GM21619 (cell line): ENCODE results near the gene CEP72.
"Not testable (repeated sequence)": the region's sequence is repeated elsewhere in the genome, so short reads cannot be mapped to it uniquely, and the experiment has no call there.

Experiments
- ATAC-seq: cut with Tn5 transposase; IDR thresholded peaks from one replicate; pipeline ENCODE4 v1.9.1; 2021; ENCODE audit not compliant: unreplicated experiment

The CEP72 gene

DNA sequence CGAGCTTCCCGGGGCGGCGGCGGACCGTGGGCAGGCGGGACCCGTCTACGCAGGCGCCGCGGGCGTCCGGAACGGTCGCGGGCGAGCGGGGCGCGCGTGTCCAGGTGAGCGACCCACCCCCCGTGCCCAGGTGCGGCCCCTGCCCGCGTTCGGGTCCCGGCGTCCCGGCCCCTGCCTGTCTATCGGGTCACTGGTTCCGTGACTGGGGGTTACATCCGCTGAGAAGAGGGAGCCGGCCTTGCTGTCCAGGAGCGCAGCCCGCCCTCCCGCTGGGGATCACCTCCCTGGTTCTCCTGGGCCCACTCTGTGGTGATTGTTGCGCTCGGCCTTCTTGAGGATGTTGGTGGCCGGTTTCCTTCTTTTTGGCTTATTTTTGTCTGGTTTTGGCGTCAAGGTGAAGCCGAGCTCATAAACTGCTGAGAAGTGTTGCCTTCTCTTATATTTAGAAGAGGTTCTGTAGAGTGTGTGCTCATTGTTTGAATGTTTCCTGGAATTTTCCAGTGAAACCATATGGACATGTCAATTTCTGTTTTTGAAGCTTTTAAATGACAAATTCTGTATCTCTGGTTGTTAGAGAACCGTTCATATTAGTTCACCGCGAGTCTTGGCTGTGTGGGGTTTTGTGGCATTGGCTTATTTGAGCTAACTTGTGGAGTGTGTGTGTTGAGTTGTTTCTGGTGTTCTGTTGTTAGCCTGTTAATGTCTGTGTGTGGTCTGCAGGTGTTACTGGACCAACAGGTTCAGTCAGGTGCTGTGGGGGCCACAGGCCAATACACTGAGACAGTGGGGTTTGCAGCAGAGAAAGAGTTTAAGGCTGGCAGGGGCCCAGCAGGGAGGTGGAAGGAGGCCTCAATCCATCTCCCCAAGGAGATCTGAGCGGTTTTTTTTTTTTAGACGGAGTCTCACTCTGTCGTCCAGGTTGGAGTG, 621 bp downstream of the CEP72 start:
- peak; percentile 29 for ATAC-seq

DNA sequence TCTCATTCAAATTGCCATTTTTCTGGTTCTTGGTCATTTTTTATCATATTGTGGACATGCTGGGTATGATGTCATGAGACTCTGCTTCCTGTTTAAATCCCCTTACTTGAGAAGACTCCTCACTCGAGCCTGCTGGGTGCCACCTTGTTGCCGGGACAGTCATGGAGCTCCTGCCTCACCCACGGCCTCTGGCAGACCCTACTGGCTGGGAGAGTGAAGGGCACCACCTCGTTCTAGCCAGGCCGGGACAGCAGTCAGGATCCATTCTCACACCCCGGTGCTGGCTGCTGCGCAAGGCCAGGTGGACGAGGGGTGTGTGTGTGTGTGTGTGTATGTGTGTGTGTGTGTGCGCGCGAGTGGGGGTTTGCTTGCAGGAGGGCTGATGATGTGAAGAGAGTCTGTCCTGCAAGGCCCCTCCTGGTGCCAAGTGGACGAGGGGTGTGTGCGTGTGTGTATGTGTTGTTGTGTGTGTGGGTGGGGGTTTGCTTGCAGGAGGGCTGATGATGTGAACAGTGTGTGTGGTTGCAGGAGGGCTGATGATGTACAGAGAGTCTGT, 4.4 kb downstream of the CEP72 start:
- ATAC-seq: no peak

DNA sequence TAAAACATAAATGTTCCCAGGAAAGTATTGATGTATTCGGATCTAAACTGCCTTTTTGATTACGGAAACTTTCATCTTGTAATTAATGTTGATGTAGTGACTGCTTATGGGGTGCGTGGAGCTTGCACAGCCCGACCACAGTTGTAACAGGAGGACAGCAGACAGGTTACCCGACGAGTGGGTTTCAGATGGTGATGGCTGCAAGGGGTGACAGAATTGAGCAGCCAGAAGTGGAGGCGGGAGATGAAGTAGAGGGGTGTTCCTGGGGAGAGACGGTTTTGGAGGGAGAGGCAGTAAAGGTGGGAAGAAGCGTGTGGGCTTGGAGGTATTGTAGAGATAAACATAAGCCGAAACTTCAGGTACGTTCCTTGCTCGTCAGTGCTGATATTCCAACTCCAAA, 5.8 kb downstream of the CEP72 start:
- no peak for ATAC-seq

DNA sequence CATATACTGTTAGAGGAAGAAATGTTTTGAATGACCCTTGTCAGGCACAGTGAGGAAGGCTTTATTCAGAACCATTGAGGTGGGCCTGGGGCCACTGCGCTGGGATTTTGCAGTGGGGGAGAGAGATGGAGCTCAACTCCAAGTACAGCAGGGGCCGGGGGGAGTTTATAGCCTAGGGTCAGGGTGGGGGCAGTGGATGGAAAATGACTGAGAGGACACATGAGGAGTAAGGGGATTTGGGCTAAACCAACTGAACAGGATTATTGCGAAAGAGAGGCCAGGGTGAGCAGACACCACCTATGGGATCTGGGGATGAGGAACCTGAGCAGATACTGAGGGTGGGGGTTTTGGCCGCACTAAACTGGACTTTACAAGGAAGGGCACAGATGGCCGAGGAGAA, 6.3 kb downstream of the CEP72 start:
- no peak for ATAC-seq

DNA sequence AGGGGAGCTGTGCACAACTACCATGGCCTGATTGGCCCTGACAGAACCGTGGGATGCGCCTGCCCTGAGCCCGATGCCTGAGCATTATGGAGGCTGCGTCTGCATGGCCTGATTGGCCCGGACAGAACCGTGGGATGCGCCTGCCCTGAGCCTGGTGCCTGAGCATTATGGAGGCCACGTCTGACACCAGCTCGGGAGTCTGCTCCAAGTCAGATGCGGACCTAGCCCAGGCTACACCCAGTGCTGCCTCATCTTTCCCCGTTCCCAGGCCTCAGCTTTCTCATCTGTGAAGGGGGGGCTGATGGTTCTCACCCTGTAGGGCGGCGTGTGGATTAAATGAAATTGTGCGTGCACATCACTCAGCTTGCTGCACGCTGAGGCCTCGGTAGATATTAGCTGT, 7.3 kb downstream of the CEP72 start:
- ATAC-seq: no peak

DNA sequence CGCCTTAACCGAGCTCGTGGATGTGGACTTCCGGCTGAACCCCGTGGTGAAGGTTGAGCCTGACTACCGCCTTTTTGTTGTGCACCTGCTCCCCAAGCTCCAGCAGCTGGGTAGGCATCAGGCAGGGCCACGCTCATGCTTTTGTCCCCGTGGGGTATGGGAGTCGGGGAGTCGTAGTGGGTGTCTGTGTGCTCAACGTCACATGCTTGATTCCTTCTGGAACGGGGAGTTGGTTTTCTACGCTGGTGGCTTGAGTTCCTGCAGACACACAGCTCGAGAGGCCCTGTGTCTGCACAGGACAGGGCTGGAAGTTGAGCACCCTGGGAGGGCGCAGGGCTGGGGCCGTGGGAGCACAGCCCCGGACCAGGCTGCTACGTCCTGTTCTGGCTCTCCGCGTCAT, 8.0 kb downstream of the CEP72 start:
- no peak for ATAC-seq

DNA sequence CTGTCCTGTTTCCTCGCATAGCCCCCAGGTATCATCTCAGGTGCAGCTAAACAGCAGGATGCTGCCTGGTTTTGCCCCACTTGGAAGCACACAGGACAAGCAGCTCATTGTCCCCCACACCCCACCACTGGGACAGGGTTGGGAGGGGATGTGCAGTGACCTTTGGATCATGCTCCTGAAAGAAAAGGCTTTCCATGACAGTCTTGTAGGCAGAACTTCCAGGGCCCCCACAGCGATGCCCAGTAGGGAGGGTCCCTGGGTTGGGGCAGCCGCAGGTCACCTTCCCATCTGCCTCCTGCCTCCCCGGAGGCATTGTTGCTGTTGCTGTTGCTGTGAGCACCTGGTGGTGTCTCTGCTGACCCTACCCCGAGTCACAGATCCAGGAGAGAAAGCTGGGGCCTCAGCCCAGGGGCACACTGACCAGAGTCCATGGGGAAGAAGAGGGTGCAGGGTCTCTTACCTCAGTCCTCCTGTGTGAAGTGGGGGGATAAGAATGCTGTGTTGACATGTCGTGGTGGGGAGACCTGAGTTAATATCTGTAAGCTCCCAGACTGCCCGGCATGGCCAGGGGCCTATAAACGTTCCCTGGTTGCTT, 8.5 kb downstream of the CEP72 start:
- ATAC-seq: no peak

DNA sequence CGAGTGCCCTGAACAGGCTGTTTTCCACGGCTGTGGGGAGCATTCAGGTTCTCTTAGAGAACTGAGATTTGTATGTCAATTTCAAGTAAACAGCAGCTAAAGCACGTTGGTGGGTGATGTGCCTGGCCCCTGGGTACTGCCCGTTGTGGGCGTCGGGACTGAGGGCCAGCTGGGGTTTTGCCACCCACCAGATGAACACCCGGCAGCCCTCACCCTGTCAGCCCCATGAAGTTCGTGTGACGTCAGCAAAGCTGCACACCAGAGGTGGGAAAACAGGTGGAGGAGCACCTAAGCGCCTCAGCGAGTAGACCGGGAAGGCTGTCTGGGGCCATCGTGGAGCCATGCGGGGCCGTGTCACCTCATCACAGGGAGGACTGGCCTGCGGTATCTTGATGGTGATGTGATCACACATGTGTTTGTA, 9.2 kb downstream of the CEP72 start:
- ATAC-seq: no peak

DNA sequence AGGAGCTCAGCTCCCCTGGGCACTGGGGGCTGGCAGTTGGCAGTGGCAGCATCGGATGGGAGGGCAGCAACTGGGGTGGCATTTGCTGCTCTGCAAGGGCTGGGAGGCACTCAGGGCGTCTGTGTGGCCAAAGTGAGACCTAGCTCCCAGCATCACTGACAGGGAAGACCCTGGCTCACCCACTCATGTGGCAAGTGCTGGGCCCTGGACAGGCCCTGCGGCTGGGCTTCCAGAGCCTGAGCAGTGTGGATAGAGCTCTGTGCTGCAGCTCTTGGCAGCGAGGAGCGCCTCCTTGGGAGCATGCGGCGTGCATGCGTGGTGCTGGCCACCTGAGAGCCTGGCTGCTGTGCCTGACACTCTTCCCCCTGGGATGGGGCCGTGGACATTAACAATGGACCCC, 10.2 kb downstream of the CEP72 start:
- no peak for ATAC-seq

DNA sequence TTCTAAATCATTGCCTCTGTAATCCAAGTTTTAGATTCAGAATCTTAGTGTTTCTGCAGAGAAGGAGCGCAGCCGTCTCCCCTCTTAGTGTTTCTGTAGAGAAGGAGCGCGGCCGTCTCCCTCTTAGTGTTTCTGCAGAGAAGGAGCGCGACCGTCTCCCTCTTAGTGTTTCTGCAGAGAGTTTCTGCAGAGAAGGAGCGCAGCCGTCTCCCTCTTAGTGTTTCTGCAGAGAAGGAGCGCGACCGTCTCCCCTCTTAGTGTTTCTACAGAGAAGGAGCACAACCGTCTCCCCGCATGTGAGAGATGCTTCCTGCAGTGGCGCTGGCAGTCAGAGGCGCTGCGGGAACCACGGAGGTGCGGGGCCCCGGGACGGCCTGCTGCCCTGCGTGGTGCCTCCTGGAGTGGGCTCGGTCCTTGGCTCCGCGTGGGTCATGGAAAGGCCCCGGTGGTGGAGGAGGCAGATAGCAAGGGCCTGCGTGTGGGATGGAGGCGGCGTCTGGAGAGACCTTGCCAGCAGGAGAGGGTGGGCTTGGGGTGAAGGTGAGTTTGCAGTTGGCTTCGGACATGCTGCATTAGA, 10.9 kb downstream of the CEP72 start:
- no peak for ATAC-seq

DNA sequence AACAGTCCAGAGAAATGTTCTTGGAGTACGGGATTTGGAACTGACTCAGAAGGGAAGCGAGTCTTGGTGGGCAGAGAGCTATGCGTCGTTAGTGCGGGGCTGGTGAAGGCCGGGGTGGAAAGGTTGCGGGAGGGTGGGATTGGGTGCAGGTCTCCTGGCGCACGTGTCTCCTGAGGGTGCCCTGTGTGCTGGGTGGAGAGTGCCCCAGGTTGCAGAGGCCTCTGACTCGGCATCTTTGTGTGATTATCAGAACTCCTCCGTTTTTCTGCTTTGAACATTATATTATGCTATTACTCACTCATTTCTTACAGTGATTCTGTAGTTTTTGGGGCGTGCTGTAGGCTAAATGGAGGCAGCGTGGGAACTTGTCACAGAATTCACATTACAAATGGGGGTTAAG, 11.4 kb downstream of the CEP72 start:
- ATAC-seq: no peak

DNA sequence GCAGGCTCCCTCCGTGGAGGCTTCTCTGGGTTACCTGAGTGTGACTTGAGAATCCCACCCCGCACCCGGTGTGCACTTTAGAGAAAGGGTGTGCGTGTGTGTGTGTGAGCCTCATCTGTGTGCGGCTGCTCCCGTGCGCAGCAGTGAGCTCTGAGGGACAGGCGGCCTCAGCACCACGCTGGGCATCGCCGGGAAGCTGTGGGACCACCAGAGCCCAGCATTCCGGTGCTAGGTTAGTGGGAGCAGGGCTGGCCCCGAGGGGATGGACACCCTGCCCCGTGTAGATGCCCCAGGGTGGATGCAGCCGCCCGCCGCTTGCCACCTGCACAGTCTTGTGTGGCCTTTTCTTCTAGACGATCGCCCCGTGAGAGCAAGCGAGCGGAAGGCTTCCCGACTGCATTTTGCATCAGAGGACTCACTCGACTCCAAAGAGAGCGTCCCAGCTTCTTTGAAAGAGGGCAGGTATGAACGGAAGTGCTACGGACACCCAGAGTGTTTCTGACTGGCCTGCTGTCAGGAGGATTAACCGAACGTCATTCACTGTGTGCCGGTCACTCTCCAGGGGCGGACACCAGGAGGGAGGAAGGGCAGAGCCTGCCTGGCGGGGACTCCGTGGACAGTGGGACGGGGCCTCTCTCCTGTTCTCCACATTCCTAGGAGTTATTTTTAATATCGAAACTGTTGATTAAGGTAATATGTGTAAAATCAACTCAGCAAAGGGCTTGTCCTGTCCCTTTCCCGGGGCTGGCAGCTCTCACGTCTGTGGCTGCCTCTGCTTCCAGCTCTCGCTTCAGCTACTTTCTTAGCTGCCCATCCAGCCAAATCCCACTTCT, 12.2 kb downstream of the CEP72 start:
- no peak for ATAC-seq

DNA sequence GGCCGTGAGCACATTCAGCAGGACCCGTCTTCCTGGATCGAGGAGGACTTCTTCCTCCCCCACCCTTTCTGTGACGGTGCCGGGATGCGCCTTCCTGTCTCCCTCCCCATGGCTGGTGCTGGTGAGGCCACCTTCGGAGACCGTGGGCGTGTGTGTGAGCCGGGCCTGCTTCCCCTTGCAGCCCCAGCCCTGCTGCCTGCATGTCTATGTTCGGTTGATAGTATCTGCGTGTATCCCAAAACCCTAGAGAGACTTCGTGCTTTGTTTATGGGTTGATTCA, 12.8 kb downstream of the CEP72 start:
- no peak for ATAC-seq

DNA sequence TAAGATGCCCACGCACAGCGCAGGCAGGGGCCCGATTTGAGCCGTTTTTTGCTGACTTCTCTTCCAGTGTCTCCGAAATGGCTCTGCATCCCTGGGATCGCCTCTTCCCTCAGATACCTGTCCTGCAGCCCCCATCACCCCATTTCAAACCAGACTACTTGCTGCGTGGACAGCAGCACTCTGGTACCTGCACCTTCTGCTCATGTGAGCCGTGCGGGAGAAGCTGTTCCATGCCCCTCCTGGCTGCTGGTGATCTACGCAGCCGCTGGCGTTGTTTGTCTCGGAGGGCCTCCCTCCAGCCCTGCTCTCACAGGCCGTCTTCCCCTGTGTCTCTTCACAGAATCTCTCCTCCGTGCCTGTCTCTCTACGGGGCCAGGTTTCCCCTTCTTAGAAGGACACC, 13.4 kb downstream of the CEP72 start:
- ATAC-seq: no peak

DNA sequence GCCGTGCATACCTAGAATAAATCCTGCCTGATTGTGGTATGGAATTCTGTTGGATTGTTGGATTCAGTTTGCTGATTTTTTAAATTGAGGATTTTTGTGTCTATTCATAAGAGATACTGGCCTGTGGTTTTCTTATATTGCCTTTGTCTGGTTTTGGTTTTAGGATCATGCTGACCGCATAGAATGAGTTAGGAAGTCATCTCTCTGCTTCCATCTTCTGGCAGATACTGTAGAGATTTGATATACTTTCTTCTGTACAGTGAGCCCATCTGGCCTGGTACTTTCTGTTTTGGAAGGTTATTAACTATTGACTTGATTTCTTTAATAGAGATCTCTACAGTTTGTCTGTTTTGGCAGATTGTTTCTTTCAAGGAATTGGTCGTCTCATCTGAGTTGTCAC, 14.7 kb downstream of the CEP72 start:
- no peak for ATAC-seq

DNA sequence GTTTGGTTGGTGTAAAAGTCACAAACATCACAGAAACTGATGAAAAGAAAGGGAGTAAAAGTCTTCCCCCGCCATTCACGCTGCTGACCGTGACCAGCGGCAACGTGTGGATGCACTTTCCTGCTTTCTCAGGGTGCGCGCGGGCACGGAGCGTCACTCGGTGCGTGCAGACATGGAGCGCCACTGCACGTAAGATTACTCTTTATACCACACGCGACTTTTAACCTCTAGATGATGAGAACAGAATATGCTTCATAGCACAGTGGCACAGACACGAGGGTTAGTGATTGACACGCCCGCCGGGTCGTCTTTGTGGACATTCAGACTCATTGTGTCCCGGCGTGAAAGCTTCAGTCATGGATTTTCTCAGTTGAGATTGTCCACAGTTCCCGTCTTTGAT, 15.7 kb downstream of the CEP72 start:
- ATAC-seq: no peak

DNA sequence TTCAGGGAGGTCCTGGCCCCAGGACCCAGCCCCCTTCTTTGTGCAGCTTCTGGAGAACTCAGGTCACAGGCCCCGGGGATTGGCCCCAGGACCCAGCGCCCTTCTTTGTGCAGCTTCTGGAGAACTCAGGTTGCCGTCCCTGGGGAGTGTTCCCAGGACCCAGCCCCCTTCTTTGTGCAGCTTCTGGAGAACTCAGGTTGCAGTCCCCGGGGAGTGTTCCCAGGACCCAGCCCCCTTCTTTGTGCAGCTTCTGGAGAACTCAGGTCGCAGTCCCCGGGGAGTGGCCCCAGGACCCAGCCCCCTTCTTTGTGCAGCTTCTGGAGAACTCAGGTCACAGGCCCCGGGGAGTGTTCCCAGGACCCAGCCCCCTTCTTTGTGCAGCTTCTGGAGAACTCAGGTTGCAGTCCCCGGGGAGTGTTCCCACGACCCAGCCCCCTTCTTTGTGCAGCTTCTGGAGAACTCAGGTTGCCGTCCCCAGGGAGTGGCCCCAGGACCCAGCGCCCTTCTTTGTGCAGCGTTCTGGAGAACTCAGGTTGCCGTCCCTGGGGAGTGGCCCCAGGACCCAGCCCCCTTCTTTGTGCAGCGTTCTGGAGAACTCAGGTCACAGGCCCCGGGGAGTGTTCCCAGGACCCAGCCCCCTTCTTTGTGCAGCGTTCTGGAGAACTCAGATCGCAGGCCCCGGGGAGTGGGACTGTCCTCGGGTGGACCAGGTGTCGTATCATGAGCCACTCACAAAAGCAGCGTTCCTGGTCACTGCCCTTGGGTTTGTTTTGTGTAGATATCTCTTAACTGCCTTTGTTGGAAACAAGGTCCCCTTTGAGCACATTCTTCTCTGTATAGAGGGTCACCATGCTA, 16.4 kb downstream of the CEP72 start:
- ATAC-seq: not testable (repeated sequence)

DNA sequence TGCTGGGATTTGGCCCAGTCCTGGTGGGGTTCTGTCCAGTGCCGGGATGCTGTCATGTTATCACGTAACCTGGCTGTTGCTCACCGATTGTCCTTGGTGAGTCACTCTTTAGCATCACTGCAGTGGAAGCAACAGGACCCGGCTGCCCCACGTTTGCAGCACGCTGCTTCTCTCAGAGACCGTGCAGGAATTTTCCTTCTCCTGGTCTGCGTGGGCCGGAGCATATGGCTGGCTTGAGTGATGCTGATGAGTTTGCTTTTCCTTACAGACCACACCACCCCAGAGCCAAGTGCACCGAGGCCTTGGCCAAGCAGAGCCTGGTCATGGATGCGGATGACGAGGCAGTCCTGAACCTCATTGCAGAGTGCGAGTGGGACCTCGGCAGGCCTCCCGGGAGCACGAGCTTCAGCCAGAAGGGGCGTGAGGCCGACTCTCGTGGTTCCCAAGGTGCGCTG, 21.4 kb downstream of the CEP72 start:
- ATAC-seq: no peak

DNA sequence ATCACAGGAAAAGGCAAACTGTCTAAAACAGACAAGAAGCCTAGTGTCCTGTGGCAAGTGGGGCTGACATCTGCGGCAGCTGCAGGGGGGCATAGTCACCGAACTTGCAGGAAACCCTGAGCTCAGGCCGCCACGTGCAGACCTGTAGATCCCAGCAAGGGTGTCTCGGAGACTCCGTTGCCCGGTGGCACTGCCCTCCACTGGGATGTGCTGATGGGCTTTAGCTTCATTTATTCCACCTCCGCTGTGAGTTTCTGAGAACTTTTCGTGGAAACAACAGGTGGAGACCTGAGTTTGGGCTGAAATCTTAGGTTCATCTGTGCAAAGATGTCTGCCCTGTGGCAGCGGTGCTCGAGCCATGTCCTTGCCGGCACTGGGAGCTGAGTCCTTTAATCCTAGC, 22.1 kb downstream of the CEP72 start:
- ATAC-seq: no peak

DNA sequence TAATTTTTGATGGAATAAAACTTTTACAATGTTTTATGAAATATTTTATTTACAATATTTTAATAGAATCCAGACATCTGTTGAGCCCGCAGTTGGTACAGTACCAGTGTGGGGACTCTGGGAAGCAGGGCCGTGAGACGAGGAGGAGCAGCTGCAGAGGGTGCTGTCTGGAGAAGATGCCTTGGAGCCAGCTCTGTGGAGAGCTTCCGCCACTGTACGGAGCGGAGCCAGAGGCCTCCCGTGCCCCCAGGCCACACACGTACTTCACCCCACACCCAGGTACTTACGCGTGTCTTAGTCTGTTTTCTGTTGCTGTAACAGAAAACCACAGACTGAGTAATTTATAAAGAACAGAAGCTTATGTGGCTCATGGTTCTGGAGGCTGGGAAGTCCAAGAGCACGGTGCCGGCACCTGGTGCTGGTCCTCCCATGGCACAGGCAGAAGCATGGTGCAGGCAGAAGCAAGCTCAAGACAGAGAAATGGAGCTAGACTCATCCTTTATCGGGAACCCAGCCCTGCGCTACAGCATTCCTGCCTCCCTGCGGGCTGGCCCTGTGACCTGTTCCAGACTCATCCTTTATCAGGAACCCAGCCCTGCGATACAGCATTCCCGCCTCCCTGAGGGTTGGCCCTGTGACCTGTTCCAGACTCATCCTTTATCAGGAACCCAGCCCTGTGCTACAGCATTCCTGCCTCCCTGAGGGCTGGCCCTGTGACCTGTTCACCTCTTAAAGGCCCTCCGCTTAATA, 23.3 kb downstream of the CEP72 start:
- no peak for ATAC-seq
